ENCODE measurements around the gene CDK6. TPM values are rescaled to one million over a fixed set of nuclear protein-coding genes. Genes with fewer than 3 reads are reported as not detected.

Gene CDK6
- total and polyA plus RNA-seq, 10 donors = 0.91 to 37.8 (median 25.5) TPM

DNA sequence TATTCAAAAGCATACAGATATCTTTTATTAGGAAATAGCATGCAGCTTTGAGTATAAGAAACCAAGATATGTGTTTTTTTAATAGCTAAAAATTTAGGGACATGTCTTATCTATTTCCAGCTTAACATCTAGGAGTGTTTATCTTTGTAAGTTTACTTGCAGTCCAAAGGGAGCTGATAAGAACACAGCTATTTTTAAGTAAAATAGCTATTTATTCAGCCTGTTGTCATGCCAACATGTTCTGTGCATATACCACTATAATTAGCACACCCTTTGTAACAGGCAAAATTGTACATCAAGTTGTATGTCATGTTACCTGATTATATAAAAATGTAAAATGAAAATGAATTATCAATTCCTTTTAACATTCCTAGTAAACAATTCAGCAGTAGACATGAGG lies 275.8 kb downstream of the CDK6 start:
- no peaks in the 10 kb centered on the region for H3K27me3 ChIP-seq (replicated peaks in 1 of 7)
- no peak overlapping the region for H3K27ac ChIP-seq
- H3K9me3 ChIP-seq = no peaks in the 10 kb centered on the region
- DNase-seq = no peak
- no peak overlapping the region for H3K4me3 ChIP-seq
- H3K4me1 ChIP-seq = no peaks in the 10 kb centered on the region
- TF ChIP-seq POLR2AphosphoS5 (IDR thresholded peaks at IDR 0.05) = no peak
- no peak for TF ChIP-seq POLR2A (IDR thresholded peaks at IDR 0.05)
- no peak for TF ChIP-seq CTCF (IDR thresholded peaks at IDR 0.05 in 8 of 11, conservative IDR thresholded peaks at IDR 0.05 in 3 of 11)
- H3K36me3 ChIP-seq = peaks cover 0 to 76% (median 48%) of the 10 kb centered on the region in 6 donors
- intact Hi-C loops (cut with DNase I; ENCODE audit: low total_unique reads) = no loop called here

GRCh38 chr7:92557808-92558362 lies 278.5 kb downstream of the CDK6 start:
- H3K4me3 ChIP-seq = no peak overlapping the region
- no peak for DNase-seq
- H3K27me3 ChIP-seq (replicated peaks in 1 of 7) = no peaks in the 10 kb centered on the region
- H3K4me1 ChIP-seq = no peaks in the 10 kb centered on the region
- intact Hi-C loops (cut with DNase I; ENCODE audit: low total_unique reads) = no loop called here
- TF ChIP-seq POLR2A (IDR thresholded peaks at IDR 0.05) (no peak), POLR2AphosphoS5 (IDR thresholded peaks at IDR 0.05) (peak in 1 of 3 donors; percentile 18), CTCF (IDR thresholded peaks at IDR 0.05 in 8 of 11, conservative IDR thresholded peaks at IDR 0.05 in 3 of 11) (no peak)
- WGBS, 5 donors = 91 to 97% (median 94%) methylated on average over 7 of the region's 7 CpGs
- peaks cover 0 to 49% (median 24%) of the 10 kb centered on the region in 6 donors for H3K36me3 ChIP-seq
- no peak overlapping the region for H3K27ac ChIP-seq
- no peaks in the 10 kb centered on the region for H3K9me3 ChIP-seq

DNA sequence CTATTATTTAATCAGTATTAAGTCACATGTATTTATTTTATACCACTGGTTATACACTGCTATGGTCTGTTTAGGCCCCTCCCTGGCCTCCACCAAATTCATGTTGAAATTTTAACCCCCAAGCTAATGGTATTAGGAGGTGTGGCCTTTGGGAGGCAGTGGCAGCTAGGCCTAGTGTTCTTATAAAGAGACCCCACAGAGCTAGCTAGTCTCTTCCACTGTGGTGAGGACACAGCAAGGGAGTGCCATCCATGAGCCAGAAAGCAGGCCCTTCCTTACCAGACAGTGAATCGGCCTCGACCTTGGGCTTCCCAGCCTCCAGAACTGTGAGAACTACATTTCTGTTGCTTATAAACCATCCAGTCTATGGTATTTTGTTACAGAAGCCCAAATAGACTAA lies 279.1 kb downstream of the CDK6 start:
- 81 to 100% (median 95%) methylated on average over 2 of the region's 2 CpGs for WGBS, 5 donors
- TF ChIP-seq POLR2AphosphoS5 (IDR thresholded peaks at IDR 0.05) (peak in 1 of 3 donors; percentile 6), CTCF (IDR thresholded peaks at IDR 0.05 in 8 of 11, conservative IDR thresholded peaks at IDR 0.05 in 3 of 11) (no peak)
- Histone ChIP-seq H3K4me1 (no peaks in the 10 kb centered on the region), H3K4me3 (no peak overlapping the region), H3K36me3 (peaks cover 0 to 42% (median 20%) of the 10 kb centered on the region in 6 donors), H3K9me3 (no peaks in the 10 kb centered on the region), H3K27ac (no peak overlapping the region), H3K27me3 (replicated peaks in 1 of 7) (no peaks in the 10 kb centered on the region)
- DNase-seq = no peak
- intact Hi-C loops (cut with DNase I; ENCODE audit: low total_unique reads) = no loop called here

Small RNA genes within 50 kb of the gene (small RNA-seq; reads per million reads assigned to genes)
- 0 to 0.07 (median 0) reads per million in 4 donors for gene RNU6-10P

Other genes with a start within 250 kb of the CDK6 start
- gene FAM133B, start 246.2 kb downstream of the CDK6 start, total RNA-seq = 10 to 100 TPM; 24.8 to 37.6 (median 27.4) TPM
- 10 to 100 TPM; 20.0 to 26.3 (median 20.0) TPM for gene FAM133B, start 246.2 kb downstream of the CDK6 start, polyA plus RNA-seq

All from spleen (tissue), 11 donors.